Heart left ventricle (tissue), 13 donors: ENCODE data around the gene SLC38A2.

Experiments
- POLR2A ChIP-seq, 2 donors: fragments of 450-650 bp; IDR thresholded peaks; one replicate each; pipeline ENCODE4 v1.6.1; 2017; ENCODE audit warnings: antibody characterized with exemption in 2 of 2, mild to moderate bottlenecking in 2 of 2, moderate library complexity in 2 of 2
- TF ChIP-seq, protein P1 (sequence below), 12 donors: fragments of 200-600 bp; sonication (generic) in 4 of 12; IDR thresholded peaks; one replicate each; pipeline versions ENCODE4 v1.5.0 to v1.8.0; 2018 to 2022; ENCODE audit warnings: antibody characterized with exemption in 12 of 12, mild to moderate bottlenecking in 5 of 12
- donor health status: ischemic (EF 13 %, LVEDD 7.1; RV severe dilation, severe dysfunction).
- donor health status: DM: no; HTN: yes; CAD: no.
- donor health status: DM: no; HTN: no; CAD: no.
- donor health status: ischemic (EF 25% LVEDD 6.9; RV normal size, moderate dysfunction).
- donor health status: ischemic (EF 25% LVEDD 5.7; RV mildly dilated, moderate dysfunction).
- donor health status: ischemic (EF 35%, LVEDD 5.7; RV mildly dilated, moderate dysfunction).
- donor health status: nonischemic (EF 11% LVEDD 7.7; RV severe dilation, severe dysfunction).
- donor health status: DM: yes; HTN: yes; CAD: no.
- donor health status: PGD.
- donor health status: ischemic (EF 29% LVEDD 5.4; RV normal size, mild dysfunction).
- donor health status: nonischemic (EF 23%, LVEDD 6.1; RV moderate dilation, normal function).

DNA sequence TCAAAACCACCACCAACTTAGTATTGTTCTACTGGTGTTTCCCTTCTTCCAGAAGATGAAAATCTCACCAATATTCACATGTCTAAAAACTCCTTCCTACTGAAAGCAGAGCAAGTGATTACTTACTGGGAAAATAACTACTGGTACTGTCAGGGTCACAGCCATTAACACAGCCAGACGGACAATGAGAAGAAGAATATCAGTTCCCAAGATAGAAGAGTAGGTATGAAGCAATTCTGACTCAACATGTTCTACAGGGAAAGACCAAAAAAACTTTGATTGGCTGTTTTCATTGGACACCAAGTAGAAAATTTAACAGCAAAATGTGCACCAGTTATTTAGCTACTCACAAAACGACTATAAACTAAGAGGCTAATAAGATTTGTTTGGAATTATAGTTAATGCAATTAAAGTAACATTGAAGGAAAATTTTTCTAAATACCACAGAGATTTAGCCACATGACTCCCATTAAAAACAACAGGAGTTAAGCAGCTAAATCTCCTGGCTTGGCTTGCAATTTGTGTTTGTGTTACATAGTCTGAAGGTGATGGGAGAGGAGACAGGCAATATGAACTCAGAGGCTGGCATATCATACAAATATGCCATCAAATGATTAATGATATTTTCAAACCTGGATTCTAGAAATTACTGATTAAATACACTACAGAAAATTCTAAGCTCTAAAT is 9.5 kb downstream of the SLC38A2 start:
- TF ChIP-seq, protein P1, sequence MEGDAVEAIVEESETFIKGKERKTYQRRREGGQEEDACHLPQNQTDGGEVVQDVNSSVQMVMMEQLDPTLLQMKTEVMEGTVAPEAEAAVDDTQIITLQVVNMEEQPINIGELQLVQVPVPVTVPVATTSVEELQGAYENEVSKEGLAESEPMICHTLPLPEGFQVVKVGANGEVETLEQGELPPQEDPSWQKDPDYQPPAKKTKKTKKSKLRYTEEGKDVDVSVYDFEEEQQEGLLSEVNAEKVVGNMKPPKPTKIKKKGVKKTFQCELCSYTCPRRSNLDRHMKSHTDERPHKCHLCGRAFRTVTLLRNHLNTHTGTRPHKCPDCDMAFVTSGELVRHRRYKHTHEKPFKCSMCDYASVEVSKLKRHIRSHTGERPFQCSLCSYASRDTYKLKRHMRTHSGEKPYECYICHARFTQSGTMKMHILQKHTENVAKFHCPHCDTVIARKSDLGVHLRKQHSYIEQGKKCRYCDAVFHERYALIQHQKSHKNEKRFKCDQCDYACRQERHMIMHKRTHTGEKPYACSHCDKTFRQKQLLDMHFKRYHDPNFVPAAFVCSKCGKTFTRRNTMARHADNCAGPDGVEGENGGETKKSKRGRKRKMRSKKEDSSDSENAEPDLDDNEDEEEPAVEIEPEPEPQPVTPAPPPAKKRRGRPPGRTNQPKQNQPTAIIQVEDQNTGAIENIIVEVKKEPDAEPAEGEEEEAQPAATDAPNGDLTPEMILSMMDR (IDR thresholded peaks at IDR 0.05) = no peak
- no peak for TF ChIP-seq POLR2A (IDR thresholded peaks at IDR 0.05)
